HCT116 (cell line): Measurements from ENCODE around the gene UBE2S. TPM values are rescaled to one million over a fixed set of nuclear protein-coding genes. Genes with fewer than 3 reads are reported as not detected.

Experiments
- ATAC-seq: fragments of 200-7000 bp; cut with Tn5 transposase; 2 replicates; pipeline ENCODE4 v1.9.1; 2020; ENCODE audit warnings: mild to moderate bottlenecking, moderate library complexity
- BruUV-seq: library from RNA; stranded (reverse); fragments of 400-500 nt; replicated peaks from 2 replicates; lab custom pipeline; 2021; lab: Mats Ljungman, UMichigan
- CTCF ChIA-PET: fragments of 300-600 bp; sonication (Branson Sonifier 250); formaldehyde crosslinking; loops from one replicate; lab custom pipeline; 2021; ENCODE audit warnings: antibody characterized with exemption; lab: Charles Lee
- POLR2A ChIA-PET: fragments of 300-600, 350-600 bp; sonication (Branson Sonifier 250); formaldehyde crosslinking; loops from one replicate; lab custom pipeline; 2021; ENCODE audit warnings: antibody characterized with exemption; lab: Charles Lee
- RAD21 ChIA-PET, 2 experiments: fragments of 300-600 bp; sonication (Branson Sonifier 250); formaldehyde crosslinking; loops; one replicate each; lab custom pipeline; 2023; ENCODE audit warnings: low total read pairs in 2 of 2; ENCODE audit not compliant: uncharacterized antibody in 2 of 2, unreplicated experiment in 2 of 2, low non-redundant PET in 1 of 2; lab: Charles Lee
- DNase-seq: peaks from one replicate; pipeline ENCODE4 v3.0.0-alpha.2; 2010; ENCODE audit warnings: low read depth, low spot score
- H2AFZ ChIP-seq: fragments of 200-600 bp; shearing (Covaris generic), sonication (generic); 2 replicates; pipeline ENCODE4 v1.6.1; 2017; ENCODE audit warnings: low read depth, mixed run types, mixed read lengths, antibody characterized with exemption, low read length; ENCODE audit not compliant: poor library complexity, severe bottlenecking
- H3K27ac ChIP-seq: 2 replicates; pipeline ENCODE4 v1.5.1; 2012; ENCODE audit warnings: low read depth, low read length
- H3K27me3 ChIP-seq: fragments of 200-600 bp; sonication (generic); 2 replicates; pipeline ENCODE4 v1.6.1; 2016; ENCODE audit warnings: mixed run types, low read length, mixed read lengths; ENCODE audit not compliant: insufficient read depth
- H3K36me3 ChIP-seq, 2 experiments: fragments of 200-500 bp in 1 of 2; fragments of 200-600 bp in 1 of 2; sonication (Bioruptor generic) in 1 of 2; sonication (generic) in 1 of 2; 2 replicates each; pipeline versions ENCODE4 v1.5.1 to v1.6.1; 2014 to 2016; ENCODE audit warnings: low read length in 2 of 2, inconsistent platforms in 1 of 2, mixed read lengths in 1 of 2, mixed run types in 1 of 2; ENCODE audit not compliant: insufficient read depth in 2 of 2, control insufficient read depth in 1 of 2
- H3K4me1 ChIP-seq, 2 experiments: fragments of 200-600 bp in 1 of 2; sonication (generic) in 1 of 2; 2 replicates each; pipeline versions ENCODE4 v1.5.1 to v1.6.1; 2012 to 2017; ENCODE audit warnings: low read length in 2 of 2, inconsistent platforms in 1 of 2, mild to moderate bottlenecking in 1 of 2, mixed read lengths in 1 of 2, mixed run types in 1 of 2, moderate library complexity in 1 of 2; ENCODE audit not compliant: insufficient read depth in 2 of 2, control insufficient read depth in 1 of 2
- H3K4me2 ChIP-seq: fragments of 200-600 bp; sonication (generic); 2 replicates; pipeline ENCODE4 v1.6.1; 2017; ENCODE audit warnings: mixed run types, low read length, mixed read lengths
- H3K4me3 ChIP-seq, 2 experiments: fragments of 200-600 bp in 1 of 2; sonication (generic) in 1 of 2; replicated peaks in 1 of 2; 2 replicates each; pipeline ENCODE4 v1.5.1; 2011 to 2016; ENCODE audit warnings: low read length in 2 of 2, control low read depth in 1 of 2, low read depth in 1 of 2, mild to moderate bottlenecking in 1 of 2, mixed read lengths in 1 of 2, mixed run types in 1 of 2
- H3K79me2 ChIP-seq: fragments of 200-600 bp; sonication (generic); 2 replicates; pipeline ENCODE4 v1.6.1; 2017; ENCODE audit warnings: mild to moderate bottlenecking, mixed run types, low read length, moderate library complexity, mixed read lengths; ENCODE audit not compliant: insufficient read depth
- H3K9ac ChIP-seq: fragments of 200-600 bp; sonication (generic); 2 replicates; pipeline ENCODE4 v1.6.1; 2016; ENCODE audit warnings: low read length, mixed read lengths
- H3K9me2 ChIP-seq: fragments of 200-600 bp; sonication (generic), shearing (Covaris generic); 2 replicates; pipeline ENCODE4 v1.6.1; 2017; ENCODE audit warnings: mixed run types, mild to moderate bottlenecking, moderate library complexity; ENCODE audit not compliant: insufficient read depth
- H3K9me3 ChIP-seq, 2 experiments: fragments of 200-500 bp in 1 of 2; fragments of 200-600 bp in 1 of 2; sonication (Bioruptor generic) in 1 of 2; sonication (generic) in 1 of 2; 2 replicates each; pipeline ENCODE4 v1.6.1; 2014 to 2017; ENCODE audit warnings: low read length in 2 of 2, mixed read lengths in 2 of 2, inconsistent platforms in 1 of 2, low read depth in 1 of 2, mild to moderate bottlenecking in 1 of 2, mixed run types in 1 of 2, moderate library complexity in 1 of 2; ENCODE audit not compliant: control insufficient read depth in 1 of 2, insufficient read depth in 1 of 2
- H4K20me1 ChIP-seq: fragments of 200-600 bp; sonication (generic), shearing (Covaris generic); 2 replicates; pipeline ENCODE4 v1.6.1; 2017; ENCODE audit warnings: mixed run types, mild to moderate bottlenecking, moderate library complexity; ENCODE audit not compliant: insufficient read depth
- CBX3 ChIP-seq: IDR thresholded peaks from 2 replicates; pipeline ENCODE4 v1.6.1; 2012; ENCODE audit warnings: low read depth
- EGR1 ChIP-seq: IDR thresholded peaks from 2 replicates; pipeline ENCODE4 v1.6.1; 2012; ENCODE audit warnings: low read depth
- EZH2phosphoT487 ChIP-seq: fragments of 200-600 bp; IDR thresholded peaks from 2 replicates; pipeline ENCODE4 v1.6.1; 2018; ENCODE audit warnings: antibody characterized with exemption, borderline replicate concordance
- FOSL1 ChIP-seq: IDR thresholded peaks from 2 replicates; pipeline ENCODE4 v1.6.1; 2012; ENCODE audit warnings: low read depth
- JUND ChIP-seq: IDR thresholded peaks from 2 replicates; pipeline ENCODE4 v1.6.1; 2012
- POLR2AphosphoS5 ChIP-seq: IDR thresholded peaks from 2 replicates; pipeline ENCODE4 v1.6.1; 2011; ENCODE audit warnings: mild to moderate bottlenecking, low read depth, low read length, moderate library complexity
- SP1 ChIP-seq: IDR thresholded peaks from 2 replicates; pipeline ENCODE4 v1.6.1; 2012; ENCODE audit warnings: low read depth
- SRF ChIP-seq: IDR thresholded peaks from 2 replicates; pipeline ENCODE4 v1.6.1; 2012; ENCODE audit warnings: low read depth
- ZNF274 ChIP-seq: fragments of 200-500 bp; sonication (Bioruptor generic); IDR thresholded peaks from 2 replicates; pipeline ENCODE4 v1.6.1; 2014; ENCODE audit warnings: mild to moderate bottlenecking, low read depth, low read length, inconsistent platforms
- intact Hi-C: fragments of 100-400 bp; cut with micrococcal nuclease; formaldehyde crosslinking; loops from 2 replicates; pipeline ENCODE4 v1.10.0; 2022
- total RNA-seq: library from RNA; stranded (reverse); gene quantifications from one replicate; pipeline ENCODE4 v1.2.1, GENCODE V29; 2021; ENCODE audit not compliant: unreplicated experiment
- TF ChIP-seq, protein P1 (sequence below): IDR thresholded peaks from 2 replicates; pipeline ENCODE4 v1.6.1; 2012; ENCODE audit warnings: low read depth

Gene UBE2S
- total RNA-seq, 1 experiment from 2014 or later = 515 TPM

- TF ChIP-seq, protein P1, sequence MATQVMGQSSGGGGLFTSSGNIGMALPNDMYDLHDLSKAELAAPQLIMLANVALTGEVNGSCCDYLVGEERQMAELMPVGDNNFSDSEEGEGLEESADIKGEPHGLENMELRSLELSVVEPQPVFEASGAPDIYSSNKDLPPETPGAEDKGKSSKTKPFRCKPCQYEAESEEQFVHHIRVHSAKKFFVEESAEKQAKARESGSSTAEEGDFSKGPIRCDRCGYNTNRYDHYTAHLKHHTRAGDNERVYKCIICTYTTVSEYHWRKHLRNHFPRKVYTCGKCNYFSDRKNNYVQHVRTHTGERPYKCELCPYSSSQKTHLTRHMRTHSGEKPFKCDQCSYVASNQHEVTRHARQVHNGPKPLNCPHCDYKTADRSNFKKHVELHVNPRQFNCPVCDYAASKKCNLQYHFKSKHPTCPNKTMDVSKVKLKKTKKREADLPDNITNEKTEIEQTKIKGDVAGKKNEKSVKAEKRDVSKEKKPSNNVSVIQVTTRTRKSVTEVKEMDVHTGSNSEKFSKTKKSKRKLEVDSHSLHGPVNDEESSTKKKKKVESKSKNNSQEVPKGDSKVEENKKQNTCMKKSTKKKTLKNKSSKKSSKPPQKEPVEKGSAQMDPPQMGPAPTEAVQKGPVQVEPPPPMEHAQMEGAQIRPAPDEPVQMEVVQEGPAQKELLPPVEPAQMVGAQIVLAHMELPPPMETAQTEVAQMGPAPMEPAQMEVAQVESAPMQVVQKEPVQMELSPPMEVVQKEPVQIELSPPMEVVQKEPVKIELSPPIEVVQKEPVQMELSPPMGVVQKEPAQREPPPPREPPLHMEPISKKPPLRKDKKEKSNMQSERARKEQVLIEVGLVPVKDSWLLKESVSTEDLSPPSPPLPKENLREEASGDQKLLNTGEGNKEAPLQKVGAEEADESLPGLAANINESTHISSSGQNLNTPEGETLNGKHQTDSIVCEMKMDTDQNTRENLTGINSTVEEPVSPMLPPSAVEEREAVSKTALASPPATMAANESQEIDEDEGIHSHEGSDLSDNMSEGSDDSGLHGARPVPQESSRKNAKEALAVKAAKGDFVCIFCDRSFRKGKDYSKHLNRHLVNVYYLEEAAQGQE = no peak
- TF ChIP-seq SRF = no peak
- no peak for TF ChIP-seq POLR2AphosphoS5
- no peak for TF ChIP-seq JUND
These were observed 40.0 kb upstream of the UBE2S start (continued) for GRCh38 chr19:55447421-55448174.

DNA sequence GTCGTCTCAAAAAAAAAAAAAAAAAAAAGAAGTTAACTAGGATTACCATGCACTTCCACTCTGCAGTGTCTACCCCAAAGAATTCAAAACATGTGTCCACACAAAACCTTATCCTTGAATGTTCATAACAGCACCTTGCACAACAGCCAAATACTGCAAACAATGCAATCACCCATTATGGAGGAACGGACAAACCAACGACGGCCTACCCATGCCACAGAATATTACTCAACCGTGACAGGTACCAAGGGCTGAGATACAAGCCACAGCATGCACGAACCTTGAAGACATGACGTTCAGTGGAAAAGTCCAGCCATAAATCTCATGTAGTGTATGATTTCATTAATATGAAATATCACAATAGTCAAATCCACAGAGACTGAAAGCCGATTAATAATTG is 38.5 kb upstream of the UBE2S start:
- BruUV-seq = no TSS peak
- TF ChIP-seq CBX3 = no peak
- no peak for TF ChIP-seq ZNF274
- TF ChIP-seq FOSL1 = no peak
- TF ChIP-seq SP1 = no peak
- TF ChIP-seq POLR2AphosphoS5 = no peak
- TF ChIP-seq JUND = no peak
- TF ChIP-seq EGR1 = no peak
- TF ChIP-seq EZH2phosphoT487 = no peak
- TF ChIP-seq SRF = no peak
- TF ChIP-seq, protein P1 = no peak
- no peaks in the 10 kb centered on the region for H3K36me3 ChIP-seq
- POLR2A ChIA-PET = no interaction called here
- H3K9ac ChIP-seq = no peak overlapping the region
- CTCF ChIA-PET = no interaction called here
- no peak overlapping the region for H3K4me2 ChIP-seq
- no peaks in the 10 kb centered on the region for H3K9me2 ChIP-seq
- H3K27ac ChIP-seq = no peak overlapping the region
- no peak for ATAC-seq
- no peak overlapping the region for H3K4me3 ChIP-seq
- peaks cover 19% of the 10 kb centered on the region; the same call in 1 of the 2 replicates for H3K27me3 ChIP-seq
- RAD21 ChIA-PET = no interaction called here
- no peak overlapping the region for H2AFZ ChIP-seq
- no peaks in the 10 kb centered on the region for H4K20me1 ChIP-seq
- peaks cover 0 to 10% of the 10 kb centered on the region in 2 experiments; a peak in 2 of 4 replicates for H3K4me1 ChIP-seq
- intact Hi-C loops = loop anchor here (10.0 kb wide), 1 partner anchor 231 kb away; no protein-coding TSS in a partner anchor
- H3K79me2 ChIP-seq = no peaks in the 10 kb centered on the region
- H3K9me3 ChIP-seq = no peaks in the 10 kb centered on the region
- DNase-seq = no peak
